GM18873 (cell line): ENCODE data around the gene WIZ.

Source experiments
- ATAC-seq: cut with Tn5 transposase; IDR thresholded peaks from one replicate; pipeline ENCODE4 v1.9.1; 2021; ENCODE audit warnings: mild to moderate bottlenecking, moderate library complexity, moderate number of reproducible peaks; ENCODE audit not compliant: unreplicated experiment, low FRiP score

WIZ gene

DNA sequence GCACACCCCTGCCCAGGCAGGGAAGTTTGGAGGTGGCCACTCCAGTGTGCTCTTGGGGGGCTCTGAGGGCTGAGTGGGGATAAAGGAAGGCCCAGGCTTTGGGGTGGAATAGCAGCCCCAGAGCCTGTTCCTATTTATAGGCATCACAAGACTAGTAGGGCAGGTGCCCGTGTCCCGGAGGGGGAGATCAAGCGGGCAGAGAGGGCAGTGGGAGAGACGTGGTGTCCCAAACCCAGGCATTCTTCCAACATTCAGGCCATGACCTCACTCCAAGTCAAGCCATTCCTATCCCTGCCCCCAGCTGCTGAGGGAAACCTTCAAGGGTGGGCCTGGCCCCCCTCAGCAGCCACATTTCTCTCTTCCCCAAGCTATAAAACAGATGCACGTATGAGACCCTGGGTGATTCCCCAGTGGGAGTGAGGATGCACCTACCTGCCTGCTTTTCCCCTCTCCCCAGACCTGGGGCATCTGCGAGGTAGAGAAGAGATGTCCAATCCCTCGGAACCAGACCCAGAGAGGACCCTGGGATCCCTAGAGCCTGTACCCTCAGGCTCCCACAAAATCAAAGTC lies 3.9 kb downstream of the WIZ start:
- ATAC-seq, result no peak

DNA sequence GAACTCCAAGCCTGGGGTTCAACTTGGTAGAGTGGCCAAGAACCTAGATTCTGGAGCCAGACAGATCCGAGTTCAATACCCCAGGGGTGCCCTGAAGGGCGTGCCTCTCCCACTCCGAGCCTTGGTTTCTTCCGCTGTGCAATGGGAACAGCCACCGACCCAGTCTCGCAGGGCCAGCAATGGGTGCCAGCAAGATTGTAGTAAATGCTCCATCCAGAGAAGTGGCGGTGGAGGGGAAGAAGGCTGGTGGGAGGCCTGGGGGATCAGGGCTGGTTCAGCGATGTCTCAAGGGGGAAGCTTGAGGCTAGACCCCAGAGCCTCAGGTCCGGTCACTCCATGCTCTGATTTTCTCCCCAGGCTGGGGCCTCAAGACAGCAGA lies 4.5 kb downstream of the WIZ start:
- no peak for ATAC-seq

- ATAC-seq, result no peak
Measured at GRCh38 chr19:15444505-15445226, 5.1 kb downstream of the WIZ start.

DNA sequence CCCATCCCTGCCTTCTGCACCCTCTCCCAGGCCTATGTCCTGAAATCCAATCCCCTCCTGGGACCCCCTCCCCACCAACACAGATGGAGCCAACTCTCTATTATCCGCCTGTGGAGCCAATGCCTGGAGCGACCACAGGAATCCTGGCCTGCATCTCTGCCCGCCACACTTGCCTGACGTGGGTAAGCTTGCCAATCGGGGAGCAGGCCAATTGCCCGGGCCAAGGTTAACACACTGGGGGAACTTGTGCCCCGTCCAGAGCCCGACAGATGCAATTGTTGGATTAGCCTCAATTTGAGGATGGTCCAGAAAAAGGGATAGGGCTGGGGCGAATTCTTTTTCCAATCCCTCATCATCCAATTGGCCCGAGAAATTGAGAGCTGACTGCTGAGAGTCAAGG lies 5.9 kb downstream of the WIZ start:
- no peak for ATAC-seq

GRCh38 chr19:15443325-15443724 lies 6.4 kb downstream of the WIZ start:
- no peak for ATAC-seq

DNA sequence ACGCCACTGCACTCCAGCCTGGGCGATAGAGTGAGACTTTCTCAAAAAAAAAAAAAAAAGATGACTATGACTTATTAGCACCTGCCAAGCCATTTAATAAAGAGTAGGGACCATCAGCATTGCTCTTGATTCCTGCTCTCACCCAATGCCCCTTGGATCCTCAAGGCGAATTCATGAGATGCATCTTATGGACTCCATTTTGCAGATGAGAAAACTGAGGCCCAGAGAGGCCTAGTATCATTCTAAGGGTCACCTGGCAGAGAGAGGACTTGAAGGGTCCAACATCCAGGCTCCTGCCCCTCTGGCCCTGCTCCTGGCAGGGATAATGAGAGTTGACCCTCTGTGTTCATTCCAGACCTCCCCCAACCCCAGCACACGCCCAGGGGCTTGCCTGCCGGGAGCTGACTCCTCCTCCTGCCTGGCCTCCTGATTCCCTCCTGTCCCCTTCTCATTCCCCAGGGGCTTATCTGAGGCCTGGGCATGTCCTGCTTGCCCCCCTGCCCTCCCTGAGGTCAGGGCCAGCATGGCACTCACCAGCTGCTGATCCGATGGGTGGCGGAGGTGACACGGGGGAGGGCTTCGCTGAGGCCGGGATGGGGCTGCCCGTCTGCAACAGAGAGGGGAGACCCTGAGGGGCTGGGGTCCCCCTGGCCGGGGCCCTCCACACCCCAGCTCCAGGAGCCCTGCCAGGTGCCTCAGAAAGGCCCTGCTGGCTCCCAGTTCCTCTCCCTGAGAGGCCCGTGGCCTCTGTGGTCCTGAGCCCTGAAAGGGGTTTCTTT lies 7.4 kb downstream of the WIZ start:
- no peak for ATAC-seq

DNA sequence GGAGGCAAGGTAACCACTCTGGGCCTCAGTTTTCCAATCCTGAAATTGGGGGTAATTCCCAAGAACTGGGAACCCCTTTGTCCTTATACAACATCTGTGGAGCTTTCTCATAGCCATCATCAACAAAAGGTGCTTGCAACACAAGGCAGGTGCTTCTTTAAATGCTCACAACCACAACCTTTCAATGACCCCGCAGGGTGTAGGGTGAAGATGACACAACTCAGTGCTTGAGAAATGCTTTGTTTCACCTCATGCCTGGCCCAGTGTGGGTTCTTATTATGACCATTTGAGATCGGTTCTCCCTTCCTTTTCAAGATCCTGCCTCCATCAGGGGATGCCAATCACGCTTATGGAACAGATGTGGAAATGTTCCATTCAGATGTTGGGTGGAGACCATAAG lies 8.4 kb downstream of the WIZ start:
- ATAC-seq, result no peak

DNA sequence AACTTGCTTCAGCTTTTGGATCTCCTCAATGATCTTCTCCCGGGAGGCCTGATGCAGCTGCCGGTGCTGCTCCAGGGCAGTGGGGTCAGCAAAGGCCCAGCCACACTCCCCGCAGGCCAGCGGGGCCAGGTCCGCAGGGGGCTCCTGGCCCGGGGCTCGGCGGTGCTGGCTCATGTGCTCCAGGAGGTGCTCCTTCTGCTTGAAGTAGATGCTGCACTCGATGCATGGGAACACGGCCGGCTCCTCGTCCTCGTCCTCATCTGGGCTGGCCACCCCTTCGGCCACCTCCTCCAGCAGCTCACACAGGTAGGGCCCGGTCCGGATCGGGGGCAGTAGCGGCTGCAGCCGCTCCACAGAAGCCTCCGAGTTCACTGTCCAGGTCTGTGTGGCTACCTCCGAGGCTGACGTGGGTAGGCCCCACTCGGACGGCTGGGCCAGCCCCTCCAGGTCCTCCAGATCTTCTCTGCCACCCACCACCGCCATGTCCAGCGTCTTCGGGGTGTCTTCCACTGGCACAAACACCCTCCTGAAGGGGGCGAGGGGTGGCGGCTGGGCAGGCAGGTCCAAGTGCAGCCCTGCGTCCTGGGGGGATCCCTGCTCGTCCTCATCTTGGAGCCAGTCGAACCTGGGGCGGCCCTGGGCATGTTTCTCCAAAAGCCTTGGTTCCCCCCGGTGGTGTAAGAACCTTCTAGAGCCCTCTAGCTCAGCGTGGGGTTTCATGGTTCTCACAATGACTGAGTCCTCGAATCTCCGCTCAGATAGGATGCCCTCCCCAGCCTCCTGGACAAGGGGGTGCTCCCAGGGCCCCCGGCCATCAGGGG lies 9.7 kb downstream of the WIZ start:
- ATAC-seq, result no peak

GRCh38 chr19:15439078-15439799 lies 10.5 kb downstream of the WIZ start:
- no peak for ATAC-seq

GRCh38 chr19:15438577-15438976 lies 11.2 kb downstream of the WIZ start:
- ATAC-seq, result no peak

- no peak for ATAC-seq
Measured at GRCh38 chr19:15438124-15438496, 11.6 kb downstream of the WIZ start.

DNA sequence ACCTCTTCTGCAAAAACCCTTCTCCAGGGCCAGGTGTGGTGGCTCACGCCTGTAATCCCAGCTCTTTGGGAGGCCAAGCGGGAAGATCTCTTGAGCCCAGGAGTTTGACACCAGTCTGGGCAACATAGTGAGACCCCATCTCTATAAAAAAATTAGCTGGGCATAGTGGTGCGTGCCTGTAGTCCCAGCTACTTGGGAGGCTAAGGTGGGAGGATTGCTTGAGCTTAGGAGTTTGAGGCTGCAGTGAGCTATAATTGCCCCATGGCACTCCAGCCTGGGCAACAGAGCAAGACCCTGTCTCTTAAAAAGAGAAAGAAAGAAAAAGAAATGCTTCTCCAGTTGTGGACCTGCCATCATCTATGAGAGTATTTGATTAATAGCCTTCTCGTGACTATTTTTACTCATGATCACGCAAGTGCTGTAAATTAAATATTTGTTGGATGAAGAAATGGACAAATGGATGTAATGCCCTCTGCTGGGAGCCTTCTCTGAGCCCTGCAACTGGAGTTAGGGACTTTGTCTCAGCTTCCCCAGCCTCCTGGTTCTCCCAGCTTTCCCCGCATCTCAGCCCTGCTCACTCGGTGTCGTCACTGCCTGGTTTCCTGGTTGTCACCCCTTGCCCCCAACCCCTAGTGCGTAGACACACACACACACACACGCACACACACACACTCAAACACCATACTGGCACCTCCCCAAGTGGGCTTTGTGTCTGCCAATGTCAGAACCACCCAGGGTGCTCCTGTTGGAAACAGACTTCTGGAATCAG lies 12.2 kb downstream of the WIZ start:
- ATAC-seq, result no peak

DNA sequence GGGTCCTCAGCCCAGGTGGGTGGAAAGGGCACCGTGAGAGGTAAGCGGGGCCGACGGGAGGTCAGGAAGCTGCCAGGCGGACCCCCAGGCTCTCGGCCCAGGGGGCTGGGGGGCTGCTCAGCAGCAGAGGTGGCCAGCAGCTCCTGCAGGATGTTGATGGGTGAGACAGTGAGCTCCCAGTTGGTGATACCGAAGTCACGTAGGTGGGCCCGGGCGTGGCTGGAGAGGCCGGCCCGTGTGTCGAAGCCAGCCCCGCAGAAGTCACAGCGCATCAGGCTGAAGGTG lies 13.0 kb downstream of the WIZ start:
- no peak for ATAC-seq

- no peak for ATAC-seq
Measured at GRCh38 chr19:15436012-15436825, 13.5 kb downstream of the WIZ start.

- ATAC-seq, result no peak
Measured at GRCh38 chr19:15433519-15434069, 16.2 kb downstream of the WIZ start.

DNA sequence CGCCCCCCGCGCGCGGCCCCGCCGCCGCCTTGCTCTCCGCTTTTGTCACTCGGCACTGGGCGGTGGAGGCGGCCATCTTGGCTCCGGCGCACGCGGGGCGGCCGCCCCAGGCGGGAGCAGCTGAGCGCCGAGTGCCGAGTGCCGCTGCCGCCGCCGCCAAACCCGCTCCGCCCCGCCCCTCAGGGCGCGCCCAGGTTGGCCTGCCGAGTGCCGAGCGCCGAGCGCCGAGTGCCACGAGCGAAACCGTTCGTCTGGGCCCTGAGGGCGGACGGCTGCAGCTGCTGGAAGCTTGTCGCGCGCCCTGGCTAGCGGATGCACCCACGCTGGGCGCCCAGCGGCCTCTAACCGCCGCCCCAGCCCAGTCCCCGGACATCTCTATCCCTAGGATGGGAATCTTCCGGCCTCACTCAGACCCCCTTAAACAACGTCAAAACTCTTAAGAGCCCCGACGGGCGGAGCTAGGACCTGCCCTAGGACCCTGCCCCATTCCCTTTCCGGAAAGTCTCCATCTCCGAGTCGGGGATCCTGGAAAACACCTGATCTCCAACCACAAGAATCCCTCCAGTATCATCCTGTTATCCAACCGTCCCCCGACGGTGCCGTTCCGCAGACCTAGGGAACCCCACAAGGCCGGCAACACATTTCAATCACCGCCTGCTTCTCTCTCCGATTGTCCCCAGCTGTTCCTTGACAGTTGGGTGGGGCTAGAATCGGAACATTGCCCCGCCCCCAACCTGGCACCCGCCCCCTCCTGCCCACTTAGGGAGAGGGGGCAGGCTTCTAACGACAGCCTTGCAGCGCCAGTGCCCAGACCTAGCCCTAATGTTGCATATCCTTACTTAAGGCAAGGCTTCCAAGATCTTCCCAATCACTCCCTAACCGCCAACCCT lies 16.9 kb downstream of the WIZ start:
- ATAC-seq, result no peak

GRCh38 chr19:15432018-15432494 lies 17.7 kb downstream of the WIZ start:
- no peak for ATAC-seq
